Astrocyte (in vitro differentiated cells and primary cell): ENCODE results near the gene TTLL8.

Source experiments
- CTCF ChIP-seq: IDR thresholded peaks from 2 replicates; pipeline ENCODE4 v1.5.1; 2011; ENCODE audit warnings: low read depth, mild to moderate bottlenecking, inconsistent platforms, low read length, moderate library complexity; ENCODE audit not compliant: insufficient read depth
- EZH2 ChIP-seq: IDR thresholded peaks from 2 replicates; pipeline ENCODE4 v1.6.1; 2012; ENCODE audit warnings: mild to moderate bottlenecking, low read length, inconsistent platforms; ENCODE audit not compliant: insufficient read depth

GRCh38 chr22:50067244-50067643, 9.1 kb upstream of the TTLL8 start:
- TF ChIP-seq CTCF, result no peak
- TF ChIP-seq EZH2, result no peak
